CD4-positive, alpha-beta T cell treated with Interleukin-17A for 1 hour (primary cell): ENCODE results near the gene FGFR3.

Source experiments
- DNase-seq: peaks from one replicate; pipeline ENCODE4 v3.0.0-alpha.2; 2020

Gene FGFR3

GRCh38 chr4:1756893-1757779, 36.0 kb upstream of the FGFR3 start:
- DNase-seq: no peak

- no peak for DNase-seq
Measured at GRCh38 chr4:1757836-1758235, 35.3 kb upstream of the FGFR3 start.

DNA sequence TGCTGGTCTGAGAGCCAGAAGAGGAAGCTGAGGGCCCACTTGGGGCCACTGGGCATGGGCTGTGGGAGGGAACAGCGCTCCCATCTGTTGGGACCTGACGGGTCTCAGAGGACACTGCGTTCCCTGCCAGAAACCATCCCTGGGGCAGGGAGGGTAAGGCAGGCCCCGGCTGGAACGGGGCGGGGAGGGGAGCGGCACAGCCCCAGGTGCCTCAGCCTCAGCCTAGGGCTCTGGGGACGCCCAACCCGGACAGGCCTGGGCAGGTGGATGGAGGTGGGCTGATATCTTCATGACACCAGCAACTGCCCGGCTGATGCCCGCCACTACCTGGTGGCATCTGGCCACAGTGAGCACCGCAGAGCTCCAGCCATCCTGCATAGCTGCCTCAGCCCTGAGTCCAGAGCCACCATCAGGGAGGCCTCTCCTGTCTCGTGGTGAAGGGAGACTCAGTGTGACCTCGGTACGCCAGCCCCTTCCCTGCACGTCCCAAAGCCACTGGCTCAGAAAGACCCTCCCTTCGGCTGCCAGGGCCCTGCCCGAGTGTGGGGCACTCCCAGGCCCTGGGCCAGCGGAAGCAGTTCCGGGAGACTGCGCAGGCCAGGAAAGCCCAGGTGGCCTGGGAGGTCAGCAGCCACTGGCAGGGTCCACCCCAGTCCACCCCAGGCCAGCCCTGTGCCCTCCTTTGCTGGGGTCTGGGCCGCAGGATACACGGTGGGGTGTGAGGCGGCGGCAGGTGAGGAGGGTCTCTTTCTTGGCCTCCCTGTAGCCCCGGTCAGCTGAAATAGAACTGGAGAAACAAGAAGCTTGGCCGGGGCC, 34.6 kb upstream of the FGFR3 start:
- DNase-seq: no peak

- no peak for DNase-seq
Measured at GRCh38 chr4:1759170-1759817, 33.8 kb upstream of the FGFR3 start.

DNA sequence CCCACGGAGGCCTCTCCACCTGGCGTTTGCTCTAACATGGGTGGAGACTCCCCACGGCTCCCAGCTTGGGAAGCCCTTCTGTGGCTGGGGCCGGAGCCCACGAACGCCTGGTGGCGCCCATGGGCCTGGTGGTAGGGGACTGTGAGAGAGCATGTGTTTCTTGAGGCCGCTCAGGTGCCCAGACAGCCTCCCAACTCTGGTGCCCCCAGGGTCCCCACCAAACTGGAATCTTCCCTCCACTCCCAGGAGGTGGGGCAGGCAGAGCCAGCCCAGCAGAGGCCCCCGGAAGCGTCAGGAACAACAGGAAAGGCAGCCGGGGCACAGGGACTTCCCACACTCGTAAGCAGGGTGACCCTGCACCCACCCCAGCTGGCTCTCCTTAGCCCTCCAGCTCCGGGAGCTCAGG, 33.3 kb upstream of the FGFR3 start:
- no peak for DNase-seq

GRCh38 chr4:1760521-1761071, 32.5 kb upstream of the FGFR3 start:
- no peak for DNase-seq

GRCh38 chr4:1761130-1761689, 31.9 kb upstream of the FGFR3 start:
- DNase-seq: no peak

DNA sequence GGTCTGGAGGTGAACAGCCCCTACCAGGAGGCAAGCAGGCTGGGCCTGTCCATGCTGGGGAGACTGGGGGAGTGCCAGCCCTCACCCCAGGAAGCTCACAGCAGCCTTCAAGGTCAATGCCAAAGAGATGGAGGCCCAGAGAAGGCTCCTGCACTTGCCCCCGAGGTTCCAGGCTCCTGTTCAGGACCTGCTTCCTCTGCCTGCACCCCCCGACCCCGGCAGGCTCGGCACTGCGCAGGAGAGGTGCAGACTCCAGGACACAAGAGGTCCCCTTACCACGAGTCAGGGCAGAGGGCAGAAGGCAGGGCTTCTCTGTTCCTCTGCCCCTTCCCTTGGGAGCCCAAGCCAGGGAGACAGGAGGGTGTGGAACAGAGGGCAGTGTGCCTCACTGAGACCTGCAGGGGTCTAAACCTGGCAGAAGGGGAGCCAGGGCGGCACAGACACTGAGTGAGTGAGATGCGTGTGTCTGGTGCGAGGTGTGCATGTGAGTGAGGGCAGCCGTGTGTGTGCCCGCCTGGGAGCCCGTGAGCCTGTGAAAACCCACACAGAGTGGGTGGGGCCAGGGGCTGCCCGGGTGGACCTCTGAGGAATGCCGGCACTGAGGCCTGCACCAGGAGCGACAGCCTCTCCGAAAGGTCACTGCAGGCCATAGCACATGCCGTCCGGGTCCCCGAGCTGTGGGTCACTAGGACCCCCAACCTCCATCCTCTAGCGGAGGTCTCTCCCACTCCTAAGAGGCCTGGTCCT, 30.7 kb upstream of the FGFR3 start:
- no peak for DNase-seq

GRCh38 chr4:1763070-1763549, 30.0 kb upstream of the FGFR3 start:
- DNase-seq: no peak

DNA sequence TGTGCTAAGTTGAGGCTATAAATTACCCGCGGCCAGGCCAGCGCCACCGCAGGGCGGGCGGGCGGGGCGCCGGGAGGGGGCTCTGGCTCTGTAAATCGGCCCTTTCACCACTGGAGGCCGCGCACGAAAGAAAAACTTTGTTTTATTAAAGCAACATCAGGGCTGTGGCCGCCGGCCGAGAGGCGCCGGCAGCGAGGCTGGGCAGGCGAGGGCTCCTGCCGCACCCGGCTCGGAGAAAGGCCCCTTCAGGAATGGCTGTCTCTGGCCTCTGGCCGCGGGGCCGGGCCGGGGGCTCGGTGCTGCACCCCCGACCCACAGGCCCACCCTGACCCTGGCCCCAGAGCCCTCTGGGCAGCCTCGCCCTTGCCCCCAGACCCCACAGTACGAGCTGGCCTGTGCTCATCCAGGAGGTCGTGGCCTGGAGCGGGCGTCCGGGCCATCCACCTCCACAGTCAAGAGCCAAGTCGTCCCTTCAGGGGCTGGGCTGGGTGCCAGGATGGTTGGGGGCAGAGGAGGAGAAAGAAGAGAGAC, 29.5 kb upstream of the FGFR3 start:
- DNase-seq: no peak

DNA sequence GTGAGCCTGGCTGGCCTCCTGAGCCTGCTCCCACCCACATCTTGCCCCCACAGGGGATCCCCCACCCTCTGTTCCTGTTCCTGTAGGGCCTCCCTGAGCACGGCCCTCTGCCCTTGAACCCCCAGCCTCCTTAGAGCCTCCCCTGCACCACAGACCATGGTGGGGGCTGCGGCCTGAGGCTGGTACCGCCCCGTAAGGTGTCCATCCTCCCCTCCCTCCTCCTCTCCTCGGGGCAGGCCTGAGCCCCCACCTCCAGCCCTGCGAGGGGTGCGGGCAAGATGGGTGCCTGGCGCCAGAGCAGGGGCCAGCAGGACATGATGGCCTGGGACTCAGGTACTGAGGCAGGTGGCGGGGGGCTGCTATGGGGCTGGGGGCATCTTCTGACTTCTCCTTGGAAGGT, 28.4 kb upstream of the FGFR3 start:
- no peak for DNase-seq

DNA sequence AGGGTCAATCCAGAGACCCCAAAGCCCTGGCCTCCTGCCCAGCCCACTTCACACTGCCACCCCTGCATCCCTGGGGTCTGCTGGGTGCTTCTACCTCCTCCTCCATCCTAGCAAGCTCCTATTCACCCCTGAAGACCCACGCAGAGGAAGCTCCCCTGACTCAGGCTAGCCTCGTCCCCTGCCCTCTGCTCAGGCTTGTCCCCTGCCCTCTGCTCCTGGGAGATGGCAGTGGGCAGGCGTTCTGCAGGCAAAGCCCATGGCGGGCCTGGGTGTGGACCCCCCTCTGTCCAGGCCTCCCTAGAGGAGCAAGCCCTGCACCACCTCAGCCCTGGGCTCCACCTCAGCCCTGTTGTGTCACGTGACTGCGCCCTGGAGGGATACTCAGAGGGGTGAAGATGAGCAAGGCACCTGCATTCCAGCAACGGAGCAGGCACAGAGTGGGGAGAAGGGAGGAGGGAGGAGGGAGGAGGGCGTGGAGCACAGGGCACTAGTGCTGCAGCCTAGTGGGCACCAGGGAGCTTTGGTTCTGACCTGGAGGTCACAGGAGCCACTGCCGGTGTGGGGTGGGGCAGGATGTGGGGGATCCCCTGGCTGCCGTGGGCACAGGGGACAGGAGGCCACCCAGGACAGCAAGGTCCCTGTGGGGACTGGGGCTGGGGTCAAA, 27.6 kb upstream of the FGFR3 start:
- DNase-seq: no peak

- DNase-seq: no peak
Measured at GRCh38 chr4:1766106-1767060, 26.7 kb upstream of the FGFR3 start.

- DNase-seq: no peak
Measured at GRCh38 chr4:1767061-1767769, 25.9 kb upstream of the FGFR3 start.

- peak; percentile 13 for DNase-seq
Measured at GRCh38 chr4:1767770-1768366, 25.2 kb upstream of the FGFR3 start.

DNA sequence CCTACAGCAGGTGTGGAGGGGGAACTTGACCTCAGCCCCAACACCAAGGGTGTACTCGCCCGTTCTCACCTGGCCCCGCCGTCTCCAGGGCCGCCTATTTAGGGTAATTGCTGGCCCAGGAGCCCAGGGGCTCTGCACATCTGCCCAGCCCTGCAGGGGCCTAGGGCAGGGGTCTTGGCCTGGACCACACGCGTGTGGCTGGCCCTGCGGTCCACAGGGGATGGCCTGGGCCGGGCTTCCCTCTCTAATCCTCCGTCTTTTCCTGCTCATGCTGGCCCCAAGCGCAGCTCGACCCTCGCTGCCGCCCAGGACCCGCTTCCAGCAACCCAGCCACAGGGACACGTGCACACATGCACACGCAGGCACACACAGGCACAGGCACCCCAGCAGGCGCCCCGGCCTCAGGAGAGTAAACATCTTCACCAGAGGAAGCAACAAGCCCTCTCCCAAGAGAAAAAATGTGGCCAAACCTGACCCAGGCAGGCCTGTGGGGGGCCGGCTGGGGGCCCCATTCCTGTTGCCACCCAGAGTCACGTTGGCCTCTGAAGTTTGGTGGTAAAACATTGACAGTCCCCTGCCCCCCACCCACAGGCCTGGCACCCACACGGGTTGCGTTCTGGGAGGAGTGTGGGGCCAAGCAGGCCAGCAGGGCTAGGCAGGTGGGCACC, 24.6 kb upstream of the FGFR3 start:
- DNase-seq: no peak

GRCh38 chr4:1769692-1770091, 23.4 kb upstream of the FGFR3 start:
- no peak for DNase-seq

- no peak for DNase-seq
Measured at GRCh38 chr4:1770245-1770644, 22.8 kb upstream of the FGFR3 start.
